IPS-18c (cell line): ENCODE data around the gene PPP2R5C.

Experiments
- H3K4me3 ChIP-seq: 2 replicates; pipeline ENCODE4 v1.7.0; 2013; ENCODE audit warnings: low read depth, mild to moderate bottlenecking, low read length, moderate library complexity; ENCODE audit not compliant: insufficient read depth
- H3K9me3 ChIP-seq: one replicate; pipeline ENCODE4 v1.6.1; 2013; ENCODE audit warnings: mild to moderate bottlenecking, low read length, moderate library complexity; ENCODE audit not compliant: control insufficient read depth, insufficient read depth

PPP2R5C gene

DNA sequence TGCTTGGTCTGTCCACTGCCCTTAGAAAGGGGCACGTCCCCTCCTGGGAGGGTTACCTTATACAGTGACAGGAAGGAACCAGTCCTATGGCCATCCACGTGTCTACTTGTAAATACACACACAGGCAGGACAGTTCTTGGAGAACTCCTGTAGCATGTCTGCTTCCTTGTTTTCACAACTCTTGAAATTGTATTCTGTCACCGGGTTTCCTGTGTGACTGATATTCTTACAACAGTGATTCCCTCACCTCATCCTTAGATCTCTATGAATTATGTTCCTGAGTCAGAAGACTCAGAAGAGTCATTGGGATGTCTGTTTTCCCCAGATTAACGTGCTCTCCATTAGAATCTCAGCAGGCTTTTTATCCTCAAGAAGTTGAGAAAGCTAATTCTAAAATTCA is 158.8 kb downstream of the PPP2R5C start:
- no peak overlapping the region for H3K4me3 ChIP-seq
- H3K9me3 ChIP-seq = no peaks in the 10 kb centered on the region

DNA sequence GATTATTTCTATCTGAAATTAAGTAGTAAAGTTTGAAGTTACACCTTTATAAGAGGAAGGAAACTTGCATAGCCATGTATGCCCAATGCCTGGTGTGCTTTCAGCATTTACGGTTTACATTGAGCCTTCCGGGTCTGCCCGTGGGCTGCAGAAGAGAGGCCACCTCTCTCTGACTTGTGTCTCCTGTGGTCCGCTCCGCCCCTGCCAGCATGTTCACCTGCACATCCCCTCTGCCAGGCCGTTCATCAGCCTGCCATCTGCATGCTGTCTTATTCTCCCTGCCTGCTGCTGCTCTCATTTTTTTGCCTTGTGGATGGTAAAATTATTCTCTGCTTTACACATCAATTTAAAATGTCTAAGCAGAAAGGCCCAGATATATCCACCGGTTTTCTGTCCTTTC is 161.4 kb downstream of the PPP2R5C start:
- H3K4me3 ChIP-seq = no peak overlapping the region
- no peaks in the 10 kb centered on the region for H3K9me3 ChIP-seq

DNA sequence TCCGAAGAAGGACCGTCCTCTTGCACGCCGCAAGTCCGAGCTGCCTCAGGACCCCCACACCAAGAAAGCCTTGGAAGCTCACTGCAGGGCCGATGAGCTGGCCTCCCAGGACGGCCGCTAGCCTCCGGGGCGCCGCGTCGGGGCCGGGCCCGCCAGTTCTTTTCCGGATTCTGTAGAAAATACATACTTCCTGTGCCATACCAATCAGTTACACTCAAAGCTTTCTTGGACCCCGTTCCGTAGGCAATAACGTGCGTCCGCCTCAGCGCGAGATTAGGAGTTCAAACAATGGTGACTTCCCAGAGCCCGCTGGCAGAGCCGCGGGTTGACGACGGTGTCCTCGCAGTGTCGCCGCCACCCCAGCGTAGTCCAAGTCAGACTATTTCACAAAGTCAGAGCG is 163.6 kb downstream of the PPP2R5C start:
- no peak overlapping the region for H3K4me3 ChIP-seq
- no peaks in the 10 kb centered on the region for H3K9me3 ChIP-seq

DNA sequence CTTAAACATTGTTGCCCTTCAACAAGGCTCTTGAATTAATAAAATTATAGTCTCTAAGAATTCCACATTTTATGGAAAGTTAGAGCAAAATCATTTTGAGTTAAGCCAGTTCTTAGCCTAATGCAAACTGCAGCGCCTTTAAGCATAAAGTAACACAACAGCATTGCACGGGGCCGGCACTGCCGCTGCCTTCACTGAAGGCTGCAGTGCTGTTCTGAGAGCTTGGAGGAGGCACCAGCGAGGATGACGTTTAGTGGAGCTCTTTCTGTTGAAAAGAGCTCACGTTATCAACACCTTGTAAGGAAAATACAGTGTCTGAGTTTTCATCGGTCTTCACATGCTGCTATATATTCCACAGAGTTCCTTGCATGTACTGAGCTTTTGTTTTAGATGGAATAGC is 164.6 kb downstream of the PPP2R5C start:
- H3K9me3 ChIP-seq = no peaks in the 10 kb centered on the region
- no peak overlapping the region for H3K4me3 ChIP-seq

DNA sequence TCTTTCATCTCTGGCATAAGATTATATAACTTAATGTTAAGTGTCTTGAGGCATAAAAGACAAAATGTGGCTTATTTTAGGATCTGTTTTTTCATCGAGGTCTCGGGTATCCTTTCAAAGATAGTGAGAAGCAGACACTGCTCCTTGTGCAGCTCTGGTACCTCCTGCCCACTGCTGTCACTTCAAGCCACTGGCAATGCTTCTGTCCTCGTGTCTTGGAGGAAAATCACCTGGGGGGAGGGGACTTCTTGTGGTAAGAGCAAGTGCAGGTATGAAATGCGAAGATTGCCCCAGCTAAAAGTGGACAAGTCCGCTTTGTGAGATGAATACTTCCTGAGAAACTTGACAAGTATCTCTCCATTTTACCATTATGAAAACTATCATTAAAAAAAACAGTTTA is 165.1 kb downstream of the PPP2R5C start:
- Histone ChIP-seq H3K4me3 (no peak overlapping the region), H3K9me3 (no peaks in the 10 kb centered on the region)

DNA sequence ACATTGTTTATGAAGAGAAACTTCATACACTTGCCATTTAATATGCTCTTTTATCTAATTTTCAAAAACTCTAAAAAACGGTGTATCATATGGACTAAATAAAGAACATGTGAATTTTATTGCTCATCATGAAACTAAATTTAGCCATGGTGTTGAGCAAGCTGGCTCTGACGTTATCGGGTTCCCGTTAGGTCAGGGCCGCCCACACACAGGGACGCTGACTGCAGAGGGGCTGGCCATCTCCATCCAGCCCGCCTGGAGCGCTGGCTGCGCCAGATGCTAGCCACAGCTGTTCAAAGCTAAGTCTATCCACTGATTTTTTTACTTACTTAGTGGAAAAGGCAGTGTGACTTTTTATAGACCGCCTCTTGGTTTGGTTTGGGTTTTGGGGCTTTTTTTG is 166.3 kb downstream of the PPP2R5C start:
- Histone ChIP-seq H3K9me3 (no peaks in the 10 kb centered on the region), H3K4me3 (no peak overlapping the region)

DNA sequence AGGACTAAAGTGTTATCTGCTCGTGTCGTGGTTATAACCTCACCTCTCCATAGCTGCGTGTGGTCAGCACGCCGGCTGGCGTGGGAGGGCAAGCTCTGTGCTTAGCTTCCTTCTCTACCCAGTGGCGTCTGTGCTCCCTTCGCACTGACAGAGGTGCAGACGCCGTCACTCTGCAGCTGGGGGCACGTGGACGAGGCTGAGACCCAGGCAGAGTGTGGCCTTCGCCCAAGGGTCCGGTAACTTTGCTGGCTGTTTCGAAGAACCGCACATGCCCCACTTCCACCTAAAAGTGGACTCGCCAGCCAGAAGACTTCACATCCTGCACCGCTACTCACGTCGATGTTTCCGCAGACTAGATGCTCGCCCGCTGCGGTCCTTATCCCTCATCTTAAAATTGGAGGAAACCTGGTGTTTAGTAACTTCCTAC is 166.9 kb downstream of the PPP2R5C start:
- no peaks in the 10 kb centered on the region for H3K9me3 ChIP-seq
- H3K4me3 ChIP-seq = no peak overlapping the region

DNA sequence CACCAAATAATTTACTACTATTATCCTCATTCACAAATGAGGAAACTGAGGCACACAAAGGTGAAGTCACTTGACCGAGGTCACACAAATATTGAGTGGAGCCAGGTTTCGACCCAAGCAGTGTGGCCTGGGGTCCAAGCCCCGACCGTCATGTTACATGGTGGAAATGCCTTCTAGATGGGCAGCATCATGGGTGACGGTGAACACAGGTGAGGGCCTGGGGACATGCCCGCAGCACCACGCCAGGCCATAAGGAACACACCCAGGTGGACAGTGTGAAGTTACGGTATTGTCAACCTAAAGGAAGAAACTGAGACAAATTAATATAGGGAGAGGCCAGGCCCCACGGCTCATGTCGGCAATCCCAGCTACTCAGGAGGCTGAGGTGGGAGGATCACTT is 167.6 kb downstream of the PPP2R5C start:
- Histone ChIP-seq H3K9me3 (no peaks in the 10 kb centered on the region), H3K4me3 (no peak overlapping the region)

DNA sequence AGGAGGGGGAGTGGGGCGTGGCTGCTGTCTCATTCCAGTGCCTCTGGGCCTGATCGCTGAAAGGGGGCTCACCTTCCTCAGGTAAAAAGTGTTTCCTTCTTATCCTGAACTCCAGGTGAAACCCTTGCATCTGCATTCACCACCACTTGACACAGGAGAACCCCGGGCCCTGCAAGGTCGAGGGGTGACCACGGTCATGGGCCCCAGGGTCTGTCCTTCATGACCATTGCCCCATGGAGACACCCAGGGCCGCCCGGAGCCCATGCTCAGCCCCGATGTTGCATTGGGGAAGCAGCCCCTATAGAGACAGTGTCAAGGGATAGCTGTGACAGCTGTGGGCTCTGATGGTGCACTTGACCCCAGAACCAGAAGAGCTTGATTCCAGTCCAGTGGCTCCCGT is 168.4 kb downstream of the PPP2R5C start:
- no peak overlapping the region for H3K4me3 ChIP-seq
- no peaks in the 10 kb centered on the region for H3K9me3 ChIP-seq

DNA sequence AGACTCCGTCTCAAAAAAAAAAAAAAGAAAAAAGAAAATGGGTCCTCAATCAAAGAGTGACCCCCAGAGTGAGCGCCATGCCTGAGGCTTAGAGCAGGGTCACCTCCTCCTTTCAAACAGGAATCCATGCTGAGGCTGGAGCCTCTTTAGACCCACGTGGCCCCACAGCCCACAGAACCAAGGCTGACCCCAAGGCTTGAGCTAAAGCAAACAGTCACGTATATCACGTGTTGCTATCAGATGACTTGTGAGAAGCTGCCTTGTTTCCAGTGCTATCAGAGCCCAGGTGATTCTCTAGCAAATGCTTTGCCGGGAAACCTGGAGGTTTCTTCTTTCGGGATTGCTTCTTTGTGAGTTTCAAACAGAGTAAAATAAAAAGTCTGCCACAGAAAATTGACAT is 171.2 kb downstream of the PPP2R5C start:
- no peaks in the 10 kb centered on the region for H3K9me3 ChIP-seq
- H3K4me3 ChIP-seq = no peak overlapping the region

DNA sequence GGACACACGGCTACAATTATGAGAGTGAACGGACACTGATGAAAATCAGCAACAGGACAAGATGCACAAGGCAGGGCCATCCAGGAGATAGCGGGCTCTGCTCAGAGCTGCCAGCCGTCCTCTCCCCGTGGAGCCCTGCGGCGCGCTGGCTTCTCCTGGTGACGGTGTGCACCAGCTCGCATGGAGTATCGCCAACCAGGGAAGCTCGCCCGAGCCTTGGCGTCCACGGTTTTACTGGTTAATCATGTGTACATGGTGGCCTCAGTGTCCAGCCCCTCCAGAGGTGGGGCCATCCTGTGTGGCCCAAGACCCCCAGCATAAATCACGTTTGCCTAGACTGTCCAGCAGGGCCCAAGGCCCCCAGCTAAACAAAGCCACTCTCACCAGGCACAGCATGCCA is 171.7 kb downstream of the PPP2R5C start:
- Histone ChIP-seq H3K9me3 (no peaks in the 10 kb centered on the region), H3K4me3 (no peak overlapping the region)

DNA sequence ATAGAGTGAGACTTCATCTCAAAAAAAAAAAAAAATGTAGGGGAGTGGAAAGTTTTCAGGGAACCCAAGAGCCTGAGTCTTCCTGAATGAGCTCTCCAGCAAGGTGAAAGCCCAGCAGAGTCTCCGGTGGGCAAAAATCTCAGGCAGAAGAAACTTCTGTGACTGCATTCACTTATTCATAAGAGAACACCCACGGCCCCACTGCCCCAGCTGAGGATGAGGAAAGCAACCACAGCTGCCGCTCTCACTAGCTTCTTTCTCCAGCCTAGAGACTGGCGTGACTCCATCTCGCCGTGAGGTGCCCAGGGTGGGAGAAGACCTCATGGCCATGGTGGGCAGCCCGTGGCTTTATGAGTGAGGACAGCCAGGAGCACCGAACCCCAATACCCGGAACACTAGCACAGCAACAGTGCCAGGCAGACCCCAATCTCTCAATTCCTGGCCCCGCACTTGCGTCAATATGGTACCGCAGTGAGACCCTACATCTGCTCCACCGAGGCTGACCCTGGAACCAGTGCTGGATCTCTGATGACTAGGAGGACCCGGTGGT is 173.2 kb downstream of the PPP2R5C start:
- Histone ChIP-seq H3K4me3 (no peak overlapping the region), H3K9me3 (no peaks in the 10 kb centered on the region)

DNA sequence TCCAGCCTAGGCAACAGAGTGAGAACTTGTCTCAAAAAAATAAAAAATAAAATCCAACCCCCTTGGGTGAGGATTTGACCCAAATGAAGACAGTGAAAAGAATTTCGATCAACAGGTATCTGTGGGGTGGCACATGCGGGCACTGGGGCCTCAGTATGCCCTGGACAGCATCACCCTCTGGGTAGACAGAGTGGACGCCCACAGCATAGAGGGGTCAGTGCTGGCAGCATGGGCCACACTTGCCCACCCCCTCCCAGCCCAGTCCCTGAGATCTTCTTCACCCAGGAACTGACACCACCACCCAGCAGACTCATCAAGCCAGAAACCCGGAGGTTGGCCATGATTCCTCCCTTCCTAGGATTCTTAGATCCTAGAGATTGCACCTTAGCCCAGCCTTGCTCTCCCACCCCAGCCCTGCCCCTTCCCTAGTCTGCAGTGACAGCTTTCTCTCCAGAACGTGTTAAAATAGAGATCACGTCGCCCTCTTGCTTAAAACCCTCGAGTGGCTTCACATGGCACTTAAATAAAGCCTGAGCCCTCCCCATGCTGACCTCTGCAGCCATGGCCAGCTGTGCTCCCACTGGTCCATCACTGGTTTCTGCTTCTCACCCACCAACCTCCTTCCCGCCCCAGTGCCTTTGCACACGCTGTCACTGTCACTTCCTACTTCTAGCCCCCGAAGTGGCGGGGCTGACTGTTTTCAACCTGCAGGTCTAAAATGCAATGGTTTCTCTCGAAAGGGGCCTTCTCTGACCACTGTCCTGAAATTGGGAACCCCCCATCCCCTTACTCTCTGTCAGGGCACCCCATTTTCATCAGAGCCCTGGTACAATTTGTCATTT is 176.6 kb downstream of the PPP2R5C start:
- Histone ChIP-seq H3K9me3 (peaks cover 2% of the 10 kb centered on the region), H3K4me3 (no peak overlapping the region)

DNA sequence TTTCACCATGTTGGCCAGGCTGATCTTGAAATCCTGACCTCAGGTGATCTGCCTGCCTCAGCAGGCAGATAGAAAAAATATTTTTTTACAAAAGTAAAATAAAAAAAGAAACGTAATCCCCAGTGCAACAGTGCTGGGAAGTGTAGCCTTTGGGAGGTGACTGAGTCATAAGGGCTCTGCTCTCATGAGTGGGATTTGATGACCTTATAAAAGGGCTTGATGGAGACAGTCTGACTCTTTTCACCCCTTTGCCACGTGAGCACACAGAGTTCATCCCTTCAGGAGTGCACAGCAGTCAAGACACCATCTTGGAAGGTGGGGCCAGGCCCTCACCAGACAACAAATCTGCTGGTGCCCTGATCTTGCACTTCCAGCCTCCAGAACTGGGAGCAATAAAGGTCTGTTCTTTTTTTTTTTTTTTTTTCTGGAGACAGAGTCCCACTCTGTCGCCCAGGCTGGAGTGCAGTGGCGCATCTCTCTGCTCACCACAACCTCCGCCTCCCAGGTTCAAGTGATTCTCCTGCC is 178.2 kb downstream of the PPP2R5C start:
- Histone ChIP-seq H3K9me3 (peaks cover 2% of the 10 kb centered on the region), H3K4me3 (no peak overlapping the region)

DNA sequence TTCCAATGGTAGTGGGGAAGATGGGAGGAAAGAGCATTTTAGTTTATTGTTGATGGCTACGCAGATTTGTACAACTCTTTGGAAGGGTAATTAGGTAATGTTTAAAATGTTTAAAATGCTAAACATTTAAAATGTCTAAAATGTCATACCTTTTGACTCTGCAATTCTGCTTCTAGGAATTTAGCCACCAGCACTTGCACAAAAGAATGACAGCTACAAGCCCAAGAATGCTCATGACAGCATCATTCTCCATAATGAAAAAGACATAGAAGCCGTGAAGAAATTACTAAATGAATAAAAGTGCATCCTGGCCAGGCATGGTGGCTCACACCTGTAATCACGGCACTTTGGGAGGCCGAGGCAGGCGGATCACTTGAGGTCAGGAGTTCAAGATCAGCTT is 182.9 kb downstream of the PPP2R5C start:
- no peak overlapping the region for H3K4me3 ChIP-seq

DNA sequence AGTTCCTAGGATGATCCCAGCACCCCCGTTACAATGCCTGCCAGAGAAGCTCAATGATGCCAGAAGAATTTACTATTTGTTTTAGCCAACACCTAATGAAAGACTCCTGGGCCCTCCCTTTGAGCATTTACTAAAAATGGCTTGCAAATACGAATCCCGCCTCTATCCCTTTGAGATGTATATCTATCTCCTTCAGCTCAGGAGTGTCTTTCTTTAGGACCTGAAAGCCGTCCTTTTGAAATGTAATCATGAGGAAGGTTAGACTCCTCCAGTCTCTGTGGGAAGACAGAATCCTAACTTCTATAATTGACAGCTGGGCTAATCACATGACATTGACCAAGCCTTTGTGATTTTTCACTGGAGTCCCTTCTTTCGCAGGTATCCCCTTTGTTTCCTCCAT is 183.7 kb downstream of the PPP2R5C start:
- H3K9me3 ChIP-seq = peaks cover 2% of the 10 kb centered on the region
- H3K4me3 ChIP-seq = no peak overlapping the region; the same call in 1 of the 2 replicates

More for the DNA sequence above, 182.9 kb downstream of the PPP2R5C start:
- peaks cover 2% of the 10 kb centered on the region for H3K9me3 ChIP-seq

DNA sequence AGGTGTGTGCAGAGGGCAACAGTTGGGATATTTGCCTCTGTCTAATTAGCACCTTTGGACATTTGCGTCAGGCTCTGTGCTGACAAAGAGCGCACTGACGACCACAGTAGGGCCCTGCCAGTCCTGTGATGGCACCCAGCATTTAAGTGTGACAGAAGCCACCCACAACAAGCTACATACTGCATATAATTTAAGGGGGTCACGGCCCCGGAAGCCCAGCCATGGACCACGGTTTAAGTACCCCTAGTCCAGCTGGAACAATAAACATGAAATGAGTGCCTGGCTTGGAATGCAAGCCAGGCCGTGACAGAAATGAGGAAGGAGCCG is 186.0 kb downstream of the PPP2R5C start:
- no peaks in the 10 kb centered on the region for H3K9me3 ChIP-seq
- H3K4me3 ChIP-seq = peak overlapping the region; percentile 91

DNA sequence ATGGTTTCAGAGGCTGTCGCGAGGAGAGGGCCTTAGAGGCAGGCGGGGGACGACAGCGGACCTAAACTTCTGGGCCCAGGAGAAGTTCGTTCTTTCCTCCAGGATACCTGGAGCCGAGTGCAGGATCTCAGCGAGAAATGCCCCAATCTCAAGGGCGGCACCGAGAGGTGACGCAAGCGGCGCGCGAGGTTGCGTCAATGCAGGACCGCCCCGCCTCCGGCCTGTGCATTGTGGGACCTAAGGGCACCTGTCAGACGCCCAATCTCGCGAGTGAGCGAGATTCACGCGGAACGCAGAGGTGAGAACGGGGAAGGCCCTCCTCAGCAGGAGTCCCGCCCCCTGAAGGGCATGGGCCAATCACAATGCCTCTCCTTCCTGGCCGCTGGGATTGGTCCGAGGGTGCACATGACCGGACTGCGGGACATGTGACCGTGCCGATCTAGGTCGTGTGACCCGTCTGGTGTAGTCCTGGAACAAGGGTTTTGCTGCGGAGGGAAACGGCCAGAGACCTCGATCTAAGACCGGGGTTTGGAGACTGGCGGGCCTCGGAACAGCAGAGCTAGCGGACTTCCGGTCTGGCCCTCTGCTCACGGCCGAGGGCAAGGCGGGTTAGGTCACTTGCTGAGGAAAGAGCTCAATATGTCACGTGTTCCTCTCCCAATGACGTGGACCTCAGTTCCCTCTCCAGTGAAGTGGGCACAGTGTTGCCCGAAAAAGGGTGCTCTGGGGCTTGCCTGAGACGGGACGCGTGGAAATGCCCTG is 186.6 kb downstream of the PPP2R5C start:
- Histone ChIP-seq H3K4me3 (peak overlapping the region; percentile 91), H3K9me3 (no peaks in the 10 kb centered on the region)
